Breast epithelium (tissue), 3 donors: ENCODE data around the gene PRTN3.

Source experiments
- POLR2A ChIP-seq: fragments of 450-650 bp; IDR thresholded peaks from one replicate; pipeline ENCODE4 v1.6.1; 2016; ENCODE audit warnings: antibody characterized with exemption, mild to moderate bottlenecking, moderate library complexity
- TF ChIP-seq, protein P1 (sequence below), 3 donors: fragments of 450-650 bp; IDR thresholded peaks; one replicate each; pipeline ENCODE4 v1.5.1; 2016 to 2017; ENCODE audit warnings: antibody characterized with exemption in 3 of 3, mild to moderate bottlenecking in 3 of 3, moderate library complexity in 3 of 3

DNA sequence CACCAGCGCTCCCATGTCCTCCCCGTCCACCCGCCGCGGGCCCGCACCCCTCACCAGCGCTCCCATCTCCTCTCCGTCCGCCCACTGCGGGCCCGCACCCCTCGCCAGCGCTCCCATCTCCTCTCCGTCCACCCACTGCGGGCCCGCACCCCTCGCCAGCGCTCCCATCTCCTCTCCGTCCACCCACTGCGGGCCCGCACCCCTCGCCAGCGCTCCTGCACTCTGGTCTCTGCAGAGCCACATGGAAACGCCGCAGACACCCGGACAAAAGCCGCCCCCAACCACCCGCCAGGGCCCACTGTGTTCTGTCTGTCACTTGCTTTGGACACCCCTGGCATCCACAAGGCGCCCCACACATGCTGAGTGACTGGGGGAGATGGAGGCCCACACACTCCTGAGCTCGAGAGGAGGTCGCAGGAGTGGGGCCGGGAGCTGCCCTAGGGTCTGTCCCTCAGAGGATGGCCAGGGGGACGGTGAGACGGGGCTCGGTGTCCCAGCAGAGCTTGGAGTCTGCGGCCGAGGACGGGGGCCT lies 26.0 kb downstream of the PRTN3 start:
- TF ChIP-seq, protein P1, sequence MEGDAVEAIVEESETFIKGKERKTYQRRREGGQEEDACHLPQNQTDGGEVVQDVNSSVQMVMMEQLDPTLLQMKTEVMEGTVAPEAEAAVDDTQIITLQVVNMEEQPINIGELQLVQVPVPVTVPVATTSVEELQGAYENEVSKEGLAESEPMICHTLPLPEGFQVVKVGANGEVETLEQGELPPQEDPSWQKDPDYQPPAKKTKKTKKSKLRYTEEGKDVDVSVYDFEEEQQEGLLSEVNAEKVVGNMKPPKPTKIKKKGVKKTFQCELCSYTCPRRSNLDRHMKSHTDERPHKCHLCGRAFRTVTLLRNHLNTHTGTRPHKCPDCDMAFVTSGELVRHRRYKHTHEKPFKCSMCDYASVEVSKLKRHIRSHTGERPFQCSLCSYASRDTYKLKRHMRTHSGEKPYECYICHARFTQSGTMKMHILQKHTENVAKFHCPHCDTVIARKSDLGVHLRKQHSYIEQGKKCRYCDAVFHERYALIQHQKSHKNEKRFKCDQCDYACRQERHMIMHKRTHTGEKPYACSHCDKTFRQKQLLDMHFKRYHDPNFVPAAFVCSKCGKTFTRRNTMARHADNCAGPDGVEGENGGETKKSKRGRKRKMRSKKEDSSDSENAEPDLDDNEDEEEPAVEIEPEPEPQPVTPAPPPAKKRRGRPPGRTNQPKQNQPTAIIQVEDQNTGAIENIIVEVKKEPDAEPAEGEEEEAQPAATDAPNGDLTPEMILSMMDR (IDR thresholded peaks at IDR 0.05), result no peak
- TF ChIP-seq POLR2A, result no peak
